Mononuclear cell (primary cell): ENCODE data around the gene CABP4. TPM values are rescaled to one million over a fixed set of nuclear protein-coding genes. Genes with fewer than 3 reads are reported as not detected.
A peak's percentile ranks its signal among the peaks of the same experiment; 100 is the strongest.
"Not testable (repeated sequence)": the region's sequence is repeated elsewhere in the genome, so short reads cannot be mapped to it uniquely, and the experiment has no call there.

Source experiments
- H3K27me3 ChIP-seq: 2 replicates; pipeline ENCODE4 v1.6.0; 2011; ENCODE audit warnings: low read length, control low read depth; ENCODE audit not compliant: insufficient read depth
- H3K4me1 ChIP-seq: 2 replicates; pipeline ENCODE4 v1.5.1; 2011; ENCODE audit warnings: mild to moderate bottlenecking, low read length, control low read depth; ENCODE audit not compliant: insufficient read depth
- H3K4me3 ChIP-seq: 2 replicates; pipeline ENCODE4 v1.5.1; 2011; ENCODE audit warnings: mild to moderate bottlenecking, low read length, moderate library complexity
- H3K9me3 ChIP-seq: 2 replicates; pipeline ENCODE4 v1.5.1; 2011; ENCODE audit warnings: low read depth, mild to moderate bottlenecking, control low read depth, low read length
- total RNA-seq: library from RNA; depleted of rRNA; stranded (reverse); fragments of >200 nt; gene quantifications from one replicate; pipeline ENCODE4 v1.2.3, GENCODE V29; 2012

Gene CABP4
- total RNA-seq, 1 donor, result 2.6 TPM

DNA sequence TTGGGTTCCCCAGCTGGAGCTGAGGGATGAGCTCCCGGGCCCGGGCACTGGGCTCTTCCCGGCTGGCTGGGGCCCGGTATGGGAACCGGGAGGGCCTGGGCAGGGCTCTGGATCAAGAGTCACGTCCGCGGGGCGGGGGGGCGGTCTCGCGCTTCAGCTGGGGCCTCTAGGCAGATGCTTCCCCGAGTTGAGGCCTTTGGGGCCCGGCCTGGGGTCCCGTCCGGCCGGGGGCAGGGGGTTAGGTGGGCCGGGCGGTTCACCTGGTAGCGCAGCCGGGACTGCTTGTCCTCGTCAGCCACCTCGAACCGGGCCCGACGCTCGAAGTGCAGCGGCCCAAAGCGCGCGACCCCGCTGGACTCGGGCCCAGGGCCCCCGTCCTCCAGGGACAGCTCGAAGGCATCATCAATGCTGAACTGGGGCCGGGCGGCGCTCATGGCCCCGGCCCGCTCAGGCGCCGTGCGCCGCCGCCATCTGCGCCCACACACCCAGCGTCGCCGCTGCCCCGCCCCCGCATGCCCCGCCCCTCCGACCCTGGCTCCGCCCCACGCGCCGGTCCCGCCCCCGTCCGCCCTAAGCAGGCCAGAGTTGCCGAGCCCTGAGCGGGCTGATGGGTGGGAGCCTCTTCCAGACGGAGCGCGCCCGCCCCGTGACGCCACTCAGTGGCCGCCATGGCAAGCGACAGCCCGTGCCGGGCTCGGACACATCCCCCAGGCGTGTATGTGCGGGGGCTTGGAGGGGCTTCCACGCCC, 13.8 kb downstream of the CABP4 start, which contains the start of gene TMEM134:
Gene TMEM134, minus strand, starts transcription at position 493 of the 749 bp plus-strand sequence. Its CDS starts 59 bp downstream, at position 434.
- no peaks in the 10 kb centered on the region for H3K9me3 ChIP-seq
- H3K27me3 ChIP-seq, result no peaks in the 10 kb centered on the region
- peak within 1 kb of the TSS; percentile 62 for H3K4me3 ChIP-seq
- peaks cover 48% of the 10 kb centered on the region for H3K4me1 ChIP-seq

DNA sequence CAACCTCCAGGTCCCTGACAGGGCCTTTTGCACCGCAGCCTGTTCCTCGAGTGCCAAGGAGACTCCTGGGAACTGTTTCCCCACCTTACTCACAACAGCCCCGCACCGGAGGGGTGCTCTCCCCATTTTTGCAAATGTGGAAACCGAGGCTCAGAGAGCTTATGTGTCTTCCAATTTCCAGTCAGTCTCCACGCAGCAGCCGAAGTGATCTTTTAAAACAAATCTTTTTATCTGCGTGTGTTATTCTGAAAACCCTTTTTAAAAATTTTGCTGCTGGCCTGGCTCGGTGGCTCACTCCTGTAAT, 14.3 kb downstream of the CABP4 start:
- no peaks in the 10 kb centered on the region for H3K27me3 ChIP-seq
- peaks cover 42% of the 10 kb centered on the region for H3K4me1 ChIP-seq
- no peaks in the 10 kb centered on the region for H3K9me3 ChIP-seq
- peak overlapping the region; percentile 51 for H3K4me3 ChIP-seq

DNA sequence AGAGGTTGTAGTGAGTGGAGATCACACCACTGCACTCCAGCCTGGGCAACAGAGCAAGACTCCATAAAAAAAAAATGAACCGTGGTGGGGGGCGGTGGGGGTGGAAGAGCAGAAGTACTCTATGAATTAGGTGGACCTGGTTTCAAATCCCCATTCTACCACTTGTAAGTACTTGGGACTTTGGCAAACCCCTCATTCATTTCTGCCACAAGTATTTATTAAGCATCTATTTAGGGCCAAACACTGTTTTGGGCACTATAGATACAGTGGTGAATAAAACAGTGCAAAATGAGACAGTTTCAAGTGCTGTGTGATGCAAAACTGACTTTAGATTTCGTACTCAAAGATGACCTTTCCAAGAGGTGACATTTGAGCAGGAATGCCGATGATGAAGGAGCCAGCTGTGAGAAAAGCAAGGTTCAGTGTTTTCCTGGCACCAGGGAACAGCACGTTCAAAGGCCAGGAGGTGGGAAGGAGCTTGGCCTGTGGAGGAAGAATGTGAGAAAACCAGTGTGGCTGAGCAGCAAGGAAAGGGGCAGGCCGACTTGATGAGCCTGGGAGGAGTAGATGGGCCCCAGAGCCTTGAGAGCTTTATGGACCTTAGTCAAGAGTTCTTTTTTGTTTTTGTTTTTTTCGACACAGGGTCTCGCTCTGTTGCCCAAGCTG, 15.3 kb downstream of the CABP4 start:
- Histone ChIP-seq H3K9me3 (no peaks in the 10 kb centered on the region), H3K4me3 (no peak overlapping the region), H3K27me3 (no peaks in the 10 kb centered on the region)

DNA sequence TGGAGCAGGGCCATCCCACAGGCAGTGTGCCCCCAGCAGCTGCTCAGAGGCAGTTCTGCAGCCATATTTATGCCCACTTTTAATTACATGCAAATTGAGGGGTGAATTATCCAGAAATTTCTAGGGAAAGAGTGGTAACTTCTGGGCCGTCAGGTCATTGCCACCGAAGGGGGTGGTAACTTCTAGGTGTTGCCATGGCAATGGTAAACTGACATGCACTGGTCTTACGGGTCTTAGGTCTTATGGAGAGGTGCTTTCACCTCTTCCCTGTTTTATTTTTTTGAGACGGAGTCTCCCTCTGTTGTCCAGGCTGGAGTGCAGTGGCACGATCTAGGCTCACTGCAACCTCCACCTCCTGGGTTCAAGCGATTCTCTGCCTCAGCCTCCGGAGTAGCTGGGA, 17.7 kb downstream of the CABP4 start:
- Histone ChIP-seq H3K4me3 (no peak overlapping the region), H3K4me1 (peaks cover 16% of the 10 kb centered on the region), H3K9me3 (no peaks in the 10 kb centered on the region)

More for the DNA sequence above, 15.3 kb downstream of the CABP4 start:
- peaks cover 37% of the 10 kb centered on the region for H3K4me1 ChIP-seq

DNA sequence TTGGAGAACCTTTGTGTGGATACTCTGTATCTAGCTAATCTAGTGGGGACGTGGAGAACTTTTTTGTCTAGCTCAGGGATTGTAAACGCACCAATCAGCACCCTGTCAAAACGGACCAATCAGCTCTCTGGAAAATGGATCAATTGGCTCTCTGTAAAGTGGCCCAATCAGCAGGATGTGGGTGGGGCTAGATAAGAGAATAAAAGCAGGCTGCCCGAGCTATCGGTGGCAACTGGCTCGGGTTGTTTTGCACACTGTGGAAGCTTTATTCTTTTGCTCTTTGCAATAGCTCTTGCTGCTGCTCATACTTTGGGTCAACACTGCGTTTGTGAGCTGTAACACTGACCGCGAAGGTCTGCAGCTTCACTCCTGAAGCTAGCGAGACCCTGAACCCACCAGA, 21.5 kb downstream of the CABP4 start:
- H3K4me3 ChIP-seq, H3K4me1 ChIP-seq, H3K9me3 ChIP-seq, H3K27me3 ChIP-seq: not testable (repeated sequence)

More for the DNA sequence above, 17.7 kb downstream of the CABP4 start:
- no peaks in the 10 kb centered on the region for H3K27me3 ChIP-seq

DNA sequence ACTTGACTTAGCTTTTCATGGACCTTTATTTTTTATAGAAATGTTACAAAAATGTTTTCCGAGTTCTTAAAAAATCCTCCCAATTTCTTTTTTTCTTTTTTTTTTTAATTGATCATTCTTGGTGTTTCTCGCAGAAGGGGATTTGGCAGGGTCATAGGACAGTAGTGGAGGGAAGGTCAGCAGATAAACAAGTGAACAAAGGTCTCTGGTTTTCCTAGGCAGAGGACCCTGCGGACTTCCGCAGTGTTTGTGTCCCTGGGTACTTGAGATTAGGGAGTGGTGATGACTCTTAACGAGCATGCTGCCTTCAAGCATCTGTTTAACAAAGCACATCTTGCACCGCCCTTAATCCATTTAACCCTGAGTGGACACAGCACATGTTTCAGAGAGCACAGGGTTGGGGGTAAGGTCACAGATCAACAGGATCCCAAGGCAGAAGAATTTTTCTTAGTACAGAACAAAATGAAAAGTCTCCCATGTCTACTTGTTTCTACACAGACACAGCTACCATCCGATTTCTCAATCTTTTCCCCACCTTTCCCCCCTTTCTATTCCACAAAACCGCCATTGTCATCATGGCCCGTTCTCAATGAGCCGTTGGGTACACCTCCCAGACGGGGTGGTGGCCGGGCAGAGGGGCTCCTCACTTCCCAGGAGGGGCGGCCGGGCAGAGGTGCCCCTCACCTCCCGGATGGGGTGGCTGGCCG, 22.3 kb downstream of the CABP4 start:
- not testable (repeated sequence) for H3K4me3 ChIP-seq, H3K9me3 ChIP-seq, H3K27me3 ChIP-seq
- peaks cover 10% of the 10 kb centered on the region for H3K4me1 ChIP-seq

DNA sequence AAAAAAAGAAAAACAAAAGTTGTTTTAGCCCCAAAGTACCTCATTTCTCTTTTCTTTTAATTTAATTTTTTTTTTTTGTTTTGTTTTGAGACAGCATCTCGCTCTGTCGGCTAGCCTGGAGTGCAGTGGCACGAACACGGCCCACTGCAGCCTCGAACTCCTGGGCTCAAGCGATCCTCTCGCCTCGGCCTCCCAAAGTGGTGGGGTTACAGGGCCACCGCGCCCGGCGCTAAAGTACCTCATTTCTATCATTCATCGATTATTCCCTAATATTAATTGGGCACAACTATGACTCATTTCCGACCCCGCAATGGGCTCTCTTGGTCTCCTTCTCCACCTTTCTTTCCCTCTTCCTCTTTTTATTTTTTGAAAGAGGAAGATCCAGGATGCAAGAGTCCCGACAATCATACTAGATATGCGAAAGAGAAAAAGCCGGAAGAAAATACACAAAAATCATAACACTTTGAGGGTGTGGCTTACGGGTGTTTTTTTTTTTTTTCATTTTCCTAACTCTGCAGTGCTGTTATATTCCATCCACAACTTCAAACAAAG, 27.2 kb downstream of the CABP4 start:
- H3K4me3 ChIP-seq, result peak overlapping the region; percentile 63
- H3K4me1 ChIP-seq, result peaks cover 52% of the 10 kb centered on the region
- no peaks in the 10 kb centered on the region for H3K9me3 ChIP-seq
- H3K27me3 ChIP-seq, result no peaks in the 10 kb centered on the region

DNA sequence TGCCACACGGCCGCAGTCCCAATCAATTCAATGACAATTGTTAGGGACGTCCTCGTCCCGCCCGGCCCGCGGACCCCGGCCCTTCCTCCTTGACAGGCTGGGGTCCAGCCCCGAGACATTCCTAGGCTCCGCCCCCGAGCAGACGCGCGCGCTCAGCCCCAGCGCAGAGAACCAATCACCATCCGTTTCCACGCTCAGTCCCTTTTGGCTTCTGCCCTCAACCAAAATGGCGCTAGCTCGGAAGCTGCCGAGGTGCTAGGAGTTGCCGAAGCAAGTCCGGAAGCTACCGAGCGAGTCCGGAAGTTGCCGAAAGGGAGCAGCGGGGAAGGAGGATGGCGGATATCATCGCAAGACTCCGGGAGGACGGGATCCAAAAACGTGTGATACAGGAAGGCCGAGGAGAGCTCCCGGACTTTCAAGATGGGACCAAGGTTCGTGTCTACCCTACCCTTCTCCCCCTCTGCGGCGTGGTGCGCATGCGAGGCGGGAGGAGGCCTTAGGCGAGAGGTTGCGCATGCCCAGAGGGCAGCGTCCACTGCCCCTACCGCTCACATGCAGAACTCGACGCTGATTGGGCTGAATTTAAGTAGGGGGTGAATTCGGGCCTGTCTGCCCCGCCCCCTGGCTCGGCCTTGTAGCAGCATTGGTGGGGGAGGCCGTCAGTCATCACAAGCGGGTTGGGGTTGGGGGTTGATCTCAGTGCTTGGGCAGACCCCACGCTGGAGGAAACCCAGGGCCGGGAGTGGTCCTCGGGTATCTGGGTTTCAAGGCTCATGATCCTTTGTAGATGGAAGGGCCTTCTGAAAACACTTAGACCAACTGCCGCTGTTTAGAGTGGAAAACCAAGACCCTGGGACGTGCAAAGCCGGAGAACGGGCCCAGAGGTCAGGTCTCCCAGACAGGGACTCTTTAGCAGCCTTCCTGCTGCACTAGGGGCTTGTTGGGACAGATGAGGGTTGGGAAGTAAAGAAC, 28.0 kb downstream of the CABP4 start, which contains the start of gene AIP:
Gene AIP, plus strand, starts transcription at position 200 of the 972 bp plus-strand sequence. Its CDS starts 133 bp downstream, at position 333.
- H3K4me1 ChIP-seq, result peaks cover 59% of the 10 kb centered on the region
- H3K9me3 ChIP-seq, result no peaks in the 10 kb centered on the region
- peak within 1 kb of the TSS; percentile 63 for H3K4me3 ChIP-seq
- no peaks in the 10 kb centered on the region for H3K27me3 ChIP-seq

DNA sequence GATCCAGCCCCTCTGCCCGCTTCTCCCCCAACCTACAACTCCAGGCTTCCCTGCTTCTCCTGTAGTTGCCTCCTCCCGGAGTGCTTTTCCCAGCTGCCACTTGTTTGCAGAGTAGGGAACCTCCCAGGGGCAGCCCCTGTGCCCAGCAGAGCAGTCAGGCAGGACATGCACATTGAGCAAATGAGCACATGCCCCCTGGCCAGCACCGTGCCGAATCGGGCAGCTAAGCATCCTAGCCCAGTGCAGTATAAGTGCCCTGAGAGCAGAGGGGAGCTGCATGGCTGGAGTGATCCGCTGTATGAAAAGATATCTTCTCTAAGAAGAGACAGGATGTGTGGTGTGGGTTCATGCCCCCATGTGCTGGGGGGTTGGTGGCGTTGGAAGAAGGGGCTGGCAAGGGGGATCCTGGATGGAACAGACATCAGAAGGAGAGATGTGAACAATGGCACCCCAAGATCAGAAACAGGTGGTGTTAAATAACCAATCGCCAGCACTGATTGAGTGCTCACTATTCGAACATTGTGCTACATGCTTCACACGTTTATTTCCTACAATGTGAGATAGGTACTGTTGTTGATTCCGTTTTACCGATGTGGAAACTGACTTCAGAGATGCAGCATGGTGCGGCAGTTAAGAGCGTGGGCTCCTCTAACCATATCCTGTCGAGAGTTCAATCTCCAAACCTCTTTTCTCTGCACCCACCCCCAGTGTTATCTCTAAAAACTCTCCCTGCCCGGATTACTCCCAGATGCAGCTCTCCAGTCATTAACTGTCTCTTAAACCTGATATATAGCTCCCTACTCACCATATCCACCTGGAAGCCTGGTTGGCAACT, 28.9 kb downstream of the CABP4 start:
- H3K4me3 ChIP-seq, result peak overlapping the region; percentile 63
- no peaks in the 10 kb centered on the region for H3K27me3 ChIP-seq
- H3K4me1 ChIP-seq, result peaks cover 61% of the 10 kb centered on the region
- no peaks in the 10 kb centered on the region for H3K9me3 ChIP-seq

DNA sequence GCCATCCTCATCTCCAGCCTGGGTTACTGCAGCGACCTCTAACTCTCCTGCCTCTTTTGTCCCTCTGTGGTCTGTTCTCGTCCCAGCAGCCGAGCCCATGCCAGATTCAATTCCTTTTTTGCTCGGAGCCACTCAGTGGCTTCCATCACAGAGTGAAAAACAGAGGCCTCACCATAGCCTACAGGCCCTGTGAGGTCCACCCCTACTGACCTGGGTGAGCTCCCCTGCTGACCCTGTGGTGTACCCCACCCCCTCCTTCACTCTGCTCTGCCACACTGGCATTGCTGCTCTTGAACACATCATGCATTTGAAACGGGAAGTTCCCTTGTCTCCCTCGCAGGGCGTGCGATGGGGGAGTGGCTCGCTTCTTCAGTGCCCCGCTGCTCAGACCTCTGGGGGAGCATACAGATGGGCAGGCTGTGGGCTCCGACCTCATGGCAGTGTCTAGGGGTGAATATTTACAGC, 29.7 kb downstream of the CABP4 start:
- H3K4me1 ChIP-seq, result peaks cover 61% of the 10 kb centered on the region
- no peaks in the 10 kb centered on the region for H3K9me3 ChIP-seq
- no peaks in the 10 kb centered on the region for H3K27me3 ChIP-seq
- H3K4me3 ChIP-seq, result peak overlapping the region; percentile 17

DNA sequence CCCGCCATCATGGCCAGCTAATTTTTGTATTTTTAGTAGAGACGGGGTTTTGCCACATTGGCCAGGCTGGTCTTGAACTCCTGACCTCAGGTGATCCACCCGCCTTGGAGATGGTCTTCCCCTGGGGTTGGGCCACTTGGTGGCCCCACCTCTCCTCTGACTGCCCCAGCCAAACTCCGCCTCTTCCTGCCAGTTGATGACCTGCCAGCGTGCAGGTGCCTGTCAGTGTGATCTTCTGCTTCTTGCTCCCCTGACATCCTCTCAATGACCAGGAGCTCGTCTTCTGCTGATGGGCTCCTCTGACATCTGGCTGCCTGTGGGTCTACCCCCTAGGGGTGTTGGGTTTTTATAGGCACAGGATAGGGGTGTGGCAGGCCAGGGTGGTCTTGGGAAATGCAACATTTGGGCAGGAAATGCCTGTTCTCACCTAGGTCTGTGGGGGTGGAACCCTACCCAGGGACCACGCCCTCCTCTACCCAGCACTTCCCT, 30.8 kb downstream of the CABP4 start:
- H3K4me1 ChIP-seq, result peaks cover 61% of the 10 kb centered on the region
- not testable (repeated sequence) for H3K4me3 ChIP-seq, H3K27me3 ChIP-seq

DNA sequence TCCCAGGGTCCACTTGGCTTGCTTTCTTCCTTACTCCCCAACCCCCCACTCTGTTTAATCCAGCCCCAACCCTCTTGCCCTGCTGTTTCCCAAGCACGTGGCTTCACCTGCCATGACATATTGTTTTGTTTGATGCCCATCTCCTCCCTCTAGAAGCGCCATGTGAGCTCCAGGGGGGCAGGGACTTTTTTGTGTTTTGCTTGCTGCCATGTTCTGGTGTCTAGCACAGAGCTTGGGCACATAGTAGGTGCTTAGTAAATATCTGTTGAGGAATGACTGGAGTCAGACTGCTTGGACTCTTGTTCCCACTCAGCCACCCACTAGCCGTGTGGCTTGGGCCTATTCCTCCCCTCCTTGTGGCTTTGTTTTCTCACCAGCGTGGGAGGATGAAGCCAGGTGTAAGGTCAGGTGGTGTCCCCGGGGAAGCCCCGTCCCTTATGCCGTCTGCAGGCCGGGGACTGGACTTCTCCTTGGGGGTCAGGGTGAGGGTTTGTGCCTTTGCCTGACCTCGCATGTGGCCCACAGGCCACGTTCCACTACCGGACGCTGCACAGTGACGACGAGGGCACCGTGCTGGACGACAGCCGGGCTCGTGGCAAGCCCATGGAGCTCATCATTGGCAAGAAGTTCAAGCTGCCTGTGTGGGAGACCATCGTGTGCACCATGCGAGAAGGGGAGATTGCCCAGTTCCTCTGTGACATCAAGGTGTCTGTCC, 31.5 kb downstream of the CABP4 start:
- Histone ChIP-seq H3K4me3 (no peak overlapping the region), H3K9me3 (no peaks in the 10 kb centered on the region), H3K4me1 (peaks cover 59% of the 10 kb centered on the region), H3K27me3 (no peaks in the 10 kb centered on the region)

More for the DNA sequence above, 30.8 kb downstream of the CABP4 start:
- not testable (repeated sequence) for H3K9me3 ChIP-seq
